Thoracic aorta (tissue), 2 donors: Measurements from ENCODE around the gene BCAR3. TPM values are rescaled to one million over a fixed set of nuclear protein-coding genes. Genes with fewer than 3 reads are reported as not detected.

Experiments used
- ATAC-seq: fragments of 150-250 bp; one replicate; pipeline ENCODE4 v1.8.0; 2017; ENCODE audit warnings: low read depth; ENCODE audit not compliant: insufficient number of reproducible peaks, low FRiP score
- DNase-seq: peaks from one replicate; pipeline ENCODE4 v3.0.0-alpha.2; 2020; ENCODE audit warnings: low spot score
- H3K27ac ChIP-seq, 2 donors: fragments of 200-600 bp; sonication (generic); 1 replicate in 1 of 2; 2 replicates in 1 of 2; pipeline ENCODE4 v1.5.1; 2016; ENCODE audit warnings: mild to moderate bottlenecking in 2 of 2, moderate library complexity in 2 of 2
- H3K27me3 ChIP-seq: fragments of 200-600 bp; sonication (generic); replicated peaks from 2 replicates; pipeline ENCODE4 v1.6.0; 2016; ENCODE audit warnings: mild to moderate bottlenecking; ENCODE audit not compliant: insufficient read depth
- H3K36me3 ChIP-seq: fragments of 200-600 bp; sonication (generic); one replicate; pipeline ENCODE4 v1.5.1; 2016
- H3K4me1 ChIP-seq, 2 donors: fragments of 200-600 bp; sonication (generic); 1 replicate in 1 of 2; 2 replicates in 1 of 2; pipeline versions ENCODE4 v1.5.1 to v1.6.0; 2016; ENCODE audit warnings: low read depth in 2 of 2, mild to moderate bottlenecking in 1 of 2; ENCODE audit not compliant: control insufficient read depth in 1 of 2
- H3K4me3 ChIP-seq: fragments of 200-600 bp; sonication (generic); 2 replicates; pipeline ENCODE4 v1.5.1; 2016; ENCODE audit warnings: mild to moderate bottlenecking
- H3K9me3 ChIP-seq: fragments of 200-600 bp; sonication (generic); 2 replicates; pipeline ENCODE4 v1.5.1; 2016
- total RNA-seq, 2 donors: library from RNA; depleted of rRNA; stranded (reverse); fragments of >200 nt; gene quantifications; one replicate each; pipeline versions ENCODE4 v1.1.0 to v1.2.3, GENCODE V29; 2016
- TF ChIP-seq, protein P1 (sequence below): fragments of 200-600 bp; sonication (generic); IDR thresholded peaks from one replicate; pipeline ENCODE4 v1.5.1; 2019; ENCODE audit warnings: antibody characterized with exemption

The BCAR3 gene
- total RNA-seq, 2 donors from 2014 or later, result 26.7 to 36.3 TPM

DNA sequence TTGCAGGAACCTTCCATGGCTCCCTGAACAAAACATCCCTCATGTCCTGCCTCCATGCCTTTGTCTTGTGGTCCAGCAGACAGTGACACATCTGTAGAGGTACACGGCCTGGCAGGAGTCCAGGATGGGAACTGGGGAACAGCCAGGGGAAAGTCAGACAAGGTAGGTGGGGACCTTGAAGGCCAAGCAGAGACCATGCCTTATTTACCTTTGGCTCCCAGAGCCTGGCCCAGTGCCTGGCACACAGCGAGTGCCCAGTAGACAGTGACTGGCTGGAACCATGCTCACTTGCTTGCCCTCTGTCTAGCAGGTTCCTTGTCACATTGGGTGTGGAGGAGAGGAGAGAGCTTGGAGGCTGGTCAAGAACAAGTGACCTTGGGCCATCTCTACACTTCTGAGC, 81.0 kb downstream of the BCAR3 start:
- Histone ChIP-seq H3K4me1 (peaks cover 9 to 58% of the 10 kb centered on the region in 2 donors), H3K27ac (no peak overlapping the region), H3K36me3 (no peaks in the 10 kb centered on the region), H3K4me3 (no peak overlapping the region), H3K9me3 (no peaks in the 10 kb centered on the region), H3K27me3 (no peaks in the 10 kb centered on the region)
- TF ChIP-seq, protein P1, sequence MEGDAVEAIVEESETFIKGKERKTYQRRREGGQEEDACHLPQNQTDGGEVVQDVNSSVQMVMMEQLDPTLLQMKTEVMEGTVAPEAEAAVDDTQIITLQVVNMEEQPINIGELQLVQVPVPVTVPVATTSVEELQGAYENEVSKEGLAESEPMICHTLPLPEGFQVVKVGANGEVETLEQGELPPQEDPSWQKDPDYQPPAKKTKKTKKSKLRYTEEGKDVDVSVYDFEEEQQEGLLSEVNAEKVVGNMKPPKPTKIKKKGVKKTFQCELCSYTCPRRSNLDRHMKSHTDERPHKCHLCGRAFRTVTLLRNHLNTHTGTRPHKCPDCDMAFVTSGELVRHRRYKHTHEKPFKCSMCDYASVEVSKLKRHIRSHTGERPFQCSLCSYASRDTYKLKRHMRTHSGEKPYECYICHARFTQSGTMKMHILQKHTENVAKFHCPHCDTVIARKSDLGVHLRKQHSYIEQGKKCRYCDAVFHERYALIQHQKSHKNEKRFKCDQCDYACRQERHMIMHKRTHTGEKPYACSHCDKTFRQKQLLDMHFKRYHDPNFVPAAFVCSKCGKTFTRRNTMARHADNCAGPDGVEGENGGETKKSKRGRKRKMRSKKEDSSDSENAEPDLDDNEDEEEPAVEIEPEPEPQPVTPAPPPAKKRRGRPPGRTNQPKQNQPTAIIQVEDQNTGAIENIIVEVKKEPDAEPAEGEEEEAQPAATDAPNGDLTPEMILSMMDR, result no peak
- DNase-seq (no peak), ATAC-seq (no peak)

DNA sequence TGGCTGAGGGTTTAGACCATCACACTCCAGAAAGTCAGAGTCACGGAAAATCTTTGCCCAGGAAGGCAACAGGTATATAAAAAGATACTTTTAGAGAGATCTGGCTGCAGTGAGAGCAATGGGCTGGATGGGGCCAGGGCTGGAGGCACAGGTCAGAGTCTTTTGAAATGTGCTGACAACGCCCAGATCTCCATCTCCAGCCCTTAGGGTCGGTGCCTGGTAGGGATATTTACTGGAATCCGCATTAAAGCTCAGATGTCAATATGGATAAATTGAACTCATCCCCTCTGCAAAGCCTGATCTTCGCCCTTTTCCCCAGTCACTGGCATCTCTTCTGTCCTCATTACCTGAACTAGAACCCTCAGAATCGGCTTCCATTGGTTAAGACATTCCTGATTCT, 82.2 kb downstream of the BCAR3 start:
- H3K4me1 ChIP-seq, result peaks cover 14 to 53% of the 10 kb centered on the region in 2 donors
- H3K36me3 ChIP-seq, result no peaks in the 10 kb centered on the region
- DNase-seq (no peak), ATAC-seq (no peak)
- H3K4me3 ChIP-seq, result no peak overlapping the region
- no peaks in the 10 kb centered on the region for H3K9me3 ChIP-seq
- TF ChIP-seq, protein P1, result no peak
- no peak overlapping the region for H3K27ac ChIP-seq
- H3K27me3 ChIP-seq, result no peaks in the 10 kb centered on the region

DNA sequence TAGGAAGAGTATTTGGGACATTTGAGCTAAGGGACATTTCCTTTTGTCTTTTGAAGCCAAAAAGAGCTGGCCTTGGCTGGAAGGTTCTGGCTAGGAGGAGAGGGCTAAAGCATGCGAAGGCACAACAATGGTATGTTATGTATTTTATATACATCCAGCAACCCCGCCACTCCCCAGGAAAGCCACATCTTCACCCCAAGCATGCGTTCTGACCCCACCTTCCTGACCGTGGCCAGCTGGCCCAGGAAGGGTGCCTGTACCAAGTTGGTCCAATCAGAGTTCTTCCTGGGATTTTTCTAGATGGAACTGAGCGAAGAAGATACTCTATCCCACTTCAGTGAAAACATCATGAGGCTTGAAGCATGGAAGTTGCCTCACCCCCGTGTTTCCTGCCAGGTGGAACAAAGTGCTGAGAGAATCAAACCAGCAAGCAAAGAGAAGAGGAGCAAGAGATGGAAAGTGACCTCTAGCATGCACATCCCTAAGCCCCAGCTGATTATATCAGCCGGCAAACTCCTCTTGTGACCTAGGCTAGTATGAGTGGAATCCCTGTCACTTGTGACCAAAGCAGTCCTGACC, 82.7 kb downstream of the BCAR3 start:
- ATAC-seq (no peak), DNase-seq (no peak)
- H3K36me3 ChIP-seq, result no peaks in the 10 kb centered on the region
- H3K27me3 ChIP-seq, result no peaks in the 10 kb centered on the region
- H3K9me3 ChIP-seq, result no peaks in the 10 kb centered on the region
- peak overlapping the region in 1 of 2 donors; percentile 18 for H3K27ac ChIP-seq
- no peak overlapping the region for H3K4me3 ChIP-seq
- peaks cover 14 to 57% of the 10 kb centered on the region in 2 donors for H3K4me1 ChIP-seq
- TF ChIP-seq, protein P1, result no peak

DNA sequence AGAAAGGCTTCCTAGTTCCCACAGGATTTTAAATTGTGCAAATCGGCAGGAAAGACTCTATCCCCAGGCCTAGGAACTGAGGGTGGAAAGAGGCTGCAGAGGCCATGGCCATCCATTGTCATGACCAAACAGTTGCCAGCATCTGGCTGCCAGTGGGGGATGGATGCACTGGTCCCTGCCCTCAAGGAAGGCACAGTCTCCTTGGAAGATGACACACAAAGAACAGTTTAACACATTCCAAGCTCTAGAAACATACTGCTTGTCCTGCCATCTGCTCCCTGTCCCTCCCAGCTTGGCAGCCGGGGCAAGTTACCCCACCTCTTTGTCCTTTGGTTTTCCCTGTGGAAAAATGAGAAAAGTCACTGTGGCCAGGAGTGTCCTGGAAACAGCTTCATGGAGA, 83.2 kb downstream of the BCAR3 start:
- Histone ChIP-seq H3K27me3 (no peaks in the 10 kb centered on the region), H3K4me1 (peaks cover 16 to 63% of the 10 kb centered on the region in 2 donors), H3K4me3 (no peak overlapping the region), H3K36me3 (no peaks in the 10 kb centered on the region), H3K9me3 (no peaks in the 10 kb centered on the region), H3K27ac (peak overlapping the region in 1 of 2 donors; percentile 18)
- TF ChIP-seq, protein P1, result no peak
- DNase-seq (no peak), ATAC-seq (no peak)

DNA sequence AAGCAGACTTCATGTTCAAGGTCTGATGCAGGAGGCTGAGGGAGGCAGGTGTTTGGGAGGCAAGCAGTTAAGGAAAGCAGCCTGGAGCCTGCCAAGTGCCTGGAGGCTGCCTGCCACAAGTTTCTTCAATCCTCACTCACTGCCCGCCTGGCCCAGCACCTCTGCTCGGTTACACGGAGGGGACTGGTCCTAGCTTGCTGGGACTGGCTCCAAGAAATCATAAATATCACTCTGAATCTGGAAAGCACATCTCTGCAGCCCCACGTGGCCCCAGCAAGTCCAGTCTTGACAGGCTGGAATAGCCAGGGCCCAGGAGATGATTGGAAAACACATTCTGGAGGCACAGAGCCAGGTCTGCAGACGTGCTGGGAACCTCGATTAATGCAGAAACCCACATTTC, 83.9 kb downstream of the BCAR3 start:
- Histone ChIP-seq H3K9me3 (no peaks in the 10 kb centered on the region), H3K27ac (no peak overlapping the region), H3K36me3 (no peaks in the 10 kb centered on the region), H3K4me3 (no peak overlapping the region), H3K27me3 (no peaks in the 10 kb centered on the region), H3K4me1 (peaks cover 23 to 70% of the 10 kb centered on the region in 2 donors)
- ATAC-seq, result no peak
- DNase-seq, result no peak
- TF ChIP-seq, protein P1, result no peak
